CD14-positive monocyte (primary cell): ENCODE results near the gene ATG4B. TPM values are rescaled to one million over a fixed set of nuclear protein-coding genes. Genes with fewer than 3 reads are reported as not detected.
A peak's percentile ranks its signal among the peaks of the same experiment; 100 is the strongest.

Experiments
- DNase-seq, 3 donors: peaks; one replicate each; pipeline ENCODE4 v3.0.0-alpha.2; 2011 to 2022
- H2AFZ ChIP-seq: 2 replicates; pipeline ENCODE4 v1.6.0; 2012; ENCODE audit warnings: mild to moderate bottlenecking, low read depth, low read length, inconsistent platforms; ENCODE audit not compliant: insufficient read depth, poor library complexity, severe bottlenecking
- H3K27ac ChIP-seq, 2 donors: 1 replicate in 1 of 2; 2 replicates in 1 of 2; pipeline ENCODE4 v1.5.1; 2012 to 2013; ENCODE audit warnings: low read length in 2 of 2, control low read depth in 1 of 2, inconsistent platforms in 1 of 2, low read depth in 1 of 2, mild to moderate bottlenecking in 1 of 2
- H3K27me3 ChIP-seq, 2 donors: one replicate each; pipeline versions ENCODE4 v1.6.0 to v1.6.1; 2011 to 2013; ENCODE audit warnings: low read length in 2 of 2; ENCODE audit not compliant: control insufficient read depth in 2 of 2, insufficient read depth in 2 of 2
- H3K36me3 ChIP-seq, 2 donors: replicated peaks in 1 of 2; 1 replicate in 1 of 2; 2 replicates in 1 of 2; pipeline versions ENCODE4 v1.5.1 to v1.6.1; 2012 to 2013; ENCODE audit warnings: low read length in 2 of 2, control low read depth in 1 of 2, inconsistent platforms in 1 of 2, mild to moderate bottlenecking in 1 of 2; ENCODE audit not compliant: insufficient read depth in 2 of 2, control insufficient read depth in 1 of 2
- H3K4me1 ChIP-seq, 2 donors: 1 replicate in 1 of 2; 2 replicates in 1 of 2; pipeline versions ENCODE4 v1.5.1 to v1.6.1; 2012 to 2013; ENCODE audit warnings: low read length in 2 of 2, control low read depth in 1 of 2, inconsistent platforms in 1 of 2, mild to moderate bottlenecking in 1 of 2, moderate library complexity in 1 of 2; ENCODE audit not compliant: insufficient read depth in 2 of 2, control insufficient read depth in 1 of 2
- H3K4me2 ChIP-seq: replicated peaks from 2 replicates; pipeline ENCODE3; 2012; ENCODE audit warnings: low read length, moderate library complexity, mild to moderate bottlenecking; ENCODE audit not compliant: poor library complexity, severe bottlenecking; ENCODE audit errors: extremely low read depth
- H3K4me3 ChIP-seq, 3 experiments: fragments of 200-600 bp in 1 of 3; sonication (generic) in 1 of 3; replicated peaks in 1 of 3; 1 replicate in 2 of 3; 2 replicates in 1 of 3; pipeline ENCODE4 v1.5.1; 2011 to 2013; ENCODE audit warnings: low read length in 3 of 3, mild to moderate bottlenecking in 3 of 3, control low read depth in 2 of 3, low read depth in 2 of 3, inconsistent platforms in 1 of 3, moderate library complexity in 1 of 3
- H3K79me2 ChIP-seq: 2 replicates; pipeline ENCODE4 v1.6.0; 2012; ENCODE audit warnings: mild to moderate bottlenecking, control low read depth, inconsistent platforms, low read length, moderate library complexity; ENCODE audit not compliant: insufficient read depth
- H3K9ac ChIP-seq: 2 replicates; pipeline ENCODE4 v1.6.0; 2017; ENCODE audit warnings: low read length, mild to moderate bottlenecking; ENCODE audit not compliant: insufficient read depth, poor library complexity, severe bottlenecking
- H3K9me3 ChIP-seq, 2 donors: replicated peaks in 1 of 2; 1 replicate in 1 of 2; 2 replicates in 1 of 2; pipeline versions ENCODE4 v1.5.1 to v1.6.1; 2012 to 2013; ENCODE audit warnings: low read length in 2 of 2, control low read depth in 1 of 2; ENCODE audit not compliant: control insufficient read depth in 1 of 2, insufficient read depth in 1 of 2
- H4K20me1 ChIP-seq: 2 replicates; pipeline ENCODE4 v1.6.0; 2012; ENCODE audit warnings: mild to moderate bottlenecking, low read length, control low read depth, moderate library complexity; ENCODE audit not compliant: insufficient read depth
- H3K27ac Mint-ChIP-seq, 7 donors: one replicate each; pipeline ENCODE4 v1.8.0; 2020; ENCODE audit warnings: mild to moderate bottlenecking in 7 of 7, mixed read lengths in 7 of 7, moderate library complexity in 6 of 7, inconsistent platforms in 2 of 7
- H3K27me3 Mint-ChIP-seq, 3 donors: one replicate each; pipeline ENCODE4 v1.8.0; 2021 to 2022; ENCODE audit warnings: low read depth in 3 of 3, mild to moderate bottlenecking in 3 of 3, mixed read lengths in 3 of 3, moderate library complexity in 3 of 3, inconsistent platforms in 1 of 3
- H3K36me3 Mint-ChIP-seq, 2 donors: one replicate each; pipeline ENCODE4 v1.8.0; 2020; ENCODE audit warnings: mixed read lengths in 2 of 2, inconsistent platforms in 1 of 2, mild to moderate bottlenecking in 1 of 2
- H3K4me1 Mint-ChIP-seq: one replicate; pipeline ENCODE4 v1.8.0; 2020; ENCODE audit warnings: mild to moderate bottlenecking, mixed read lengths
- H3K4me3 Mint-ChIP-seq, 2 donors: one replicate each; pipeline ENCODE4 v1.8.0; 2020; ENCODE audit warnings: mild to moderate bottlenecking in 2 of 2, mixed read lengths in 2 of 2, moderate library complexity in 1 of 2
- H3K9me3 Mint-ChIP-seq, 7 donors: one replicate each; pipeline ENCODE4 v1.8.0; 2020 to 2022; ENCODE audit warnings: mixed read lengths in 7 of 7, mild to moderate bottlenecking in 6 of 7, moderate library complexity in 6 of 7, inconsistent platforms in 2 of 7
- WGBS: methylation state at CpG from one replicate; pipeline ENCODE4 v1.1.5; 2013; ENCODE audit warnings: missing lambda C conversion rate; ENCODE audit not compliant: insufficient coverage; 5-methylcytosine and 5-hydroxymethylcytosine counted together
- intact Hi-C, 2 donors: fragments of 100-400 bp; cut with micrococcal nuclease; formaldehyde crosslinking; loops; one replicate each; pipeline versions ENCODE4 v1.15.0 to v1.15.1; 2023
- polyA plus RNA-seq, 3 donors: library from polyadenylated mRNA; depleted of rRNA in 1 of 3; unstranded in 2 of 3; stranded (reverse) in 1 of 3; fragments of 300-500 nt in 2 of 3; fragments of >200 nt in 1 of 3; fragmentation: Illumina TruSeq in 2 of 3; gene quantifications; 1 replicate in 2 of 3; 2 replicates in 1 of 3; pipeline ENCODE4 v1.2.3, GENCODE V29; 2012 to 2021
- TF ChIP-seq, protein P1 (sequence below): fragments of 200-600 bp; IDR thresholded peaks from one replicate; pipeline ENCODE4 v1.8.0; 2022; ENCODE audit warnings: antibody characterized with exemption, mild to moderate bottlenecking

The ATG4B gene
- polyA plus RNA-seq, 3 donors: 54.5 to 202 (median 58.9) TPM

DNA sequence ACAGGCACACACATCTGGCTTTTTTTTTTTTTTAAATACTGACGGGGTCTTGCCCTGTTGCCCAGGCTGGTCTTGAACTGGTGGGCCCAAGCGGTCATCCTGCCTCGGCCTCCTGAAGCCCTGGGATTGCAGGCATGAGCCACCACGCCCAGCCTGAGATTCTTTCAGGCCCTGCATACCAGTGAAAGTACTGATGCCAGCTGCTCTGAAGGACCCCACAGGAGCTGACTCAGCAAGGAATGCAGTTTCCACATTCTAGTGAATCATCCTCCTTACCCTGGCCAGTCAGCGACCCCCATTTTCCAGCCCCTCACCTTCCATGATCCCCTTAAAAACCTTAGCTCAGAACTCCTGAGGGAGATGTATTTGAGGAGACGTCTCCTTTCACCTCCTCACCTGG lies 55.0 kb downstream of the ATG4B start:
- H3K9ac ChIP-seq: no peak overlapping the region
- 96% methylated on average over 5 of the region's 6 CpGs for WGBS
- H3K9me3 Mint-ChIP-seq: no peaks in the 10 kb centered on the region
- peaks cover 0 to 1% (median 0%) of the 10 kb centered on the region in 3 donors for H3K27me3 Mint-ChIP-seq
- peaks cover 34 to 54% of the 10 kb centered on the region in 2 donors for H3K36me3 ChIP-seq
- no peak overlapping the region for H2AFZ ChIP-seq
- H4K20me1 ChIP-seq: no peaks in the 10 kb centered on the region
- H3K27me3 ChIP-seq: no peaks in the 10 kb centered on the region
- intact Hi-C loops: no loop called here
- peaks cover 21% of the 10 kb centered on the region for H3K4me1 Mint-ChIP-seq
- DNase-seq: no peak
- H3K27ac Mint-ChIP-seq: peak overlapping the region in 1 of 7 donors; percentile 12
- peaks cover 27 to 52% of the 10 kb centered on the region in 2 donors for H3K36me3 Mint-ChIP-seq
- H3K4me2 ChIP-seq: no peak overlapping the region
- H3K4me3 Mint-ChIP-seq: no peak overlapping the region
- H3K79me2 ChIP-seq: peaks cover 27% of the 10 kb centered on the region
- H3K27ac ChIP-seq: no peak overlapping the region
- TF ChIP-seq, protein P1, sequence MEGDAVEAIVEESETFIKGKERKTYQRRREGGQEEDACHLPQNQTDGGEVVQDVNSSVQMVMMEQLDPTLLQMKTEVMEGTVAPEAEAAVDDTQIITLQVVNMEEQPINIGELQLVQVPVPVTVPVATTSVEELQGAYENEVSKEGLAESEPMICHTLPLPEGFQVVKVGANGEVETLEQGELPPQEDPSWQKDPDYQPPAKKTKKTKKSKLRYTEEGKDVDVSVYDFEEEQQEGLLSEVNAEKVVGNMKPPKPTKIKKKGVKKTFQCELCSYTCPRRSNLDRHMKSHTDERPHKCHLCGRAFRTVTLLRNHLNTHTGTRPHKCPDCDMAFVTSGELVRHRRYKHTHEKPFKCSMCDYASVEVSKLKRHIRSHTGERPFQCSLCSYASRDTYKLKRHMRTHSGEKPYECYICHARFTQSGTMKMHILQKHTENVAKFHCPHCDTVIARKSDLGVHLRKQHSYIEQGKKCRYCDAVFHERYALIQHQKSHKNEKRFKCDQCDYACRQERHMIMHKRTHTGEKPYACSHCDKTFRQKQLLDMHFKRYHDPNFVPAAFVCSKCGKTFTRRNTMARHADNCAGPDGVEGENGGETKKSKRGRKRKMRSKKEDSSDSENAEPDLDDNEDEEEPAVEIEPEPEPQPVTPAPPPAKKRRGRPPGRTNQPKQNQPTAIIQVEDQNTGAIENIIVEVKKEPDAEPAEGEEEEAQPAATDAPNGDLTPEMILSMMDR: no peak
- no peaks in the 10 kb centered on the region for H3K9me3 ChIP-seq
- H3K4me1 ChIP-seq: peaks cover 14 to 16% of the 10 kb centered on the region in 2 donors
- H3K4me3 ChIP-seq: no peak overlapping the region

DNA sequence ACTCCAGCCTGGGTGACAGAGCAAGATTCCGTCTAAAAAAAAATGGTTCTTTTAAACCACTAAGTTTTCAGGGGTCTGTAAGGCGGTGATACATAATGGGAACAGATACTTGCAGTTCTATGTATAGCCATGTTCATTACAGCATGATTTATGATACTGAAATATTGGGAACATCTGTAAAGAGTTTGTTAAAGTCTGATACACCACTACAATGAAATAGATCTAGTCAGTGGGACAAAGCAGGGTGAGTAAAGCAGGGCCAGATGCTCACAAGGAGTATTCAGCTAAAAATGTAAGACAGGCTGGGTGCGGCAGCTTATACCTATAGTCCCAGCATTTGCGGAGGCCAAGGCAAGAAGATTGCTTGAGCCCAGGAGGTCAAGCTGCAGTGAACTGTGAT lies 58.2 kb downstream of the ATG4B start:
- Histone ChIP-seq H3K79me2 (no peaks in the 10 kb centered on the region), H3K4me3 (no peak overlapping the region), H3K36me3 (peaks cover 24 to 40% of the 10 kb centered on the region in 2 donors), H2AFZ (no peak overlapping the region), H3K4me2 (no peak overlapping the region), H3K27ac (no peak overlapping the region), H4K20me1 (no peaks in the 10 kb centered on the region), H3K9me3 (no peaks in the 10 kb centered on the region), H3K4me1 (peaks cover 6% of the 10 kb centered on the region in 2 donors), H3K9ac (no peak overlapping the region), H3K27me3 (no peaks in the 10 kb centered on the region)
- Mint-ChIP-seq H3K27ac (no peak overlapping the region), H3K4me3 (no peak overlapping the region), H3K36me3 (peaks cover 18 to 42% of the 10 kb centered on the region in 2 donors), H3K27me3 (no peaks in the 10 kb centered on the region), H3K4me1 (peaks cover 8% of the 10 kb centered on the region), H3K9me3 (no peaks in the 10 kb centered on the region)
- TF ChIP-seq, protein P1: no peak
- intact Hi-C loops: no loop called here
- 94% methylated on average over 2 of the region's 4 CpGs for WGBS
- DNase-seq: no peak
